ENCODE data around the gene ELOVL5. TPM values are rescaled to one million over a fixed set of nuclear protein-coding genes. Genes with fewer than 3 reads are reported as not detected.

Gene ELOVL5
- total RNA-seq, 1 donor from 2014 or later = 67.1 TPM

- no peak overlapping the region for H3K4me3 Mint-ChIP-seq (ENCODE audit: low read depth)
- H3K27ac Mint-ChIP-seq = no peak overlapping the region
- H3K9me3 Mint-ChIP-seq (ENCODE audit: low read depth) = no peaks in the 10 kb centered on the region
- peaks cover 4% of the 10 kb centered on the region for H3K4me1 Mint-ChIP-seq (ENCODE audit: low read depth)
- no peaks in the 10 kb centered on the region for H3K27me3 Mint-ChIP-seq
- H3K36me3 Mint-ChIP-seq (ENCODE audit: insufficient read depth) = no peaks in the 10 kb centered on the region
- no peak for DNase-seq (ENCODE audit: low spot score, unreplicated experiment)
- TF ChIP-seq, protein P1, sequence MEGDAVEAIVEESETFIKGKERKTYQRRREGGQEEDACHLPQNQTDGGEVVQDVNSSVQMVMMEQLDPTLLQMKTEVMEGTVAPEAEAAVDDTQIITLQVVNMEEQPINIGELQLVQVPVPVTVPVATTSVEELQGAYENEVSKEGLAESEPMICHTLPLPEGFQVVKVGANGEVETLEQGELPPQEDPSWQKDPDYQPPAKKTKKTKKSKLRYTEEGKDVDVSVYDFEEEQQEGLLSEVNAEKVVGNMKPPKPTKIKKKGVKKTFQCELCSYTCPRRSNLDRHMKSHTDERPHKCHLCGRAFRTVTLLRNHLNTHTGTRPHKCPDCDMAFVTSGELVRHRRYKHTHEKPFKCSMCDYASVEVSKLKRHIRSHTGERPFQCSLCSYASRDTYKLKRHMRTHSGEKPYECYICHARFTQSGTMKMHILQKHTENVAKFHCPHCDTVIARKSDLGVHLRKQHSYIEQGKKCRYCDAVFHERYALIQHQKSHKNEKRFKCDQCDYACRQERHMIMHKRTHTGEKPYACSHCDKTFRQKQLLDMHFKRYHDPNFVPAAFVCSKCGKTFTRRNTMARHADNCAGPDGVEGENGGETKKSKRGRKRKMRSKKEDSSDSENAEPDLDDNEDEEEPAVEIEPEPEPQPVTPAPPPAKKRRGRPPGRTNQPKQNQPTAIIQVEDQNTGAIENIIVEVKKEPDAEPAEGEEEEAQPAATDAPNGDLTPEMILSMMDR (IDR thresholded peaks at IDR 0.05; ENCODE audit: unreplicated experiment) = no peak
Observed at GRCh38 chr6:53313784-53314400, 34.9 kb downstream of the ELOVL5 start.

GRCh38 chr6:53312355-53312754, 36.4 kb downstream of the ELOVL5 start:
- Mint-ChIP-seq H3K27ac (no peak overlapping the region), H3K27me3 (no peaks in the 10 kb centered on the region), H3K36me3 (ENCODE audit: insufficient read depth) (no peaks in the 10 kb centered on the region), H3K9me3 (ENCODE audit: low read depth) (no peaks in the 10 kb centered on the region), H3K4me3 (ENCODE audit: low read depth) (no peak overlapping the region), H3K4me1 (ENCODE audit: low read depth) (peaks cover 5% of the 10 kb centered on the region)
- DNase-seq (ENCODE audit: low spot score, unreplicated experiment) = no peak
- TF ChIP-seq, protein P1 (IDR thresholded peaks at IDR 0.05; ENCODE audit: unreplicated experiment) = no peak

DNA sequence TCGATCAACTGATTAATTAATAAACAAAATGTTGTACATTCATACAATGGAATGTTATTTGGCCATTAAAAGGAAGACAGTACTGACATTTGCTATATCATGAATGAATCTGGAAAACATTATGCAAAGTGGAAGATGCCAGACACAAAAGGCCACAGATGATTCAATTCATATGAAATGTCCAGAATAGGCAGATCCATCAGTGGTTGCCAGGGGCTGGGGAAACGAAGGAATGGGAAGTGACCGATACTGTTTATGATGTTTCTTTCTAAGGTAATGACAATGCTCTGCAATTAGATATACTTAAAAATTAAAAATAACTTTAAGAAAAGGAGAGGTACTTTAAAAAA, 37.2 kb downstream of the ELOVL5 start:
- Mint-ChIP-seq H3K36me3 (ENCODE audit: insufficient read depth) (no peaks in the 10 kb centered on the region), H3K27ac (no peak overlapping the region), H3K9me3 (ENCODE audit: low read depth) (peaks cover 1% of the 10 kb centered on the region), H3K4me1 (ENCODE audit: low read depth) (peaks cover 5% of the 10 kb centered on the region), H3K27me3 (no peaks in the 10 kb centered on the region), H3K4me3 (ENCODE audit: low read depth) (no peak overlapping the region)
- TF ChIP-seq, protein P1 (IDR thresholded peaks at IDR 0.05; ENCODE audit: unreplicated experiment) = no peak
- DNase-seq (ENCODE audit: low spot score, unreplicated experiment) = no peak

- Mint-ChIP-seq H3K36me3 (ENCODE audit: insufficient read depth) (peaks cover 3% of the 10 kb centered on the region), H3K27me3 (no peaks in the 10 kb centered on the region), H3K4me3 (ENCODE audit: low read depth) (no peak overlapping the region), H3K4me1 (ENCODE audit: low read depth) (peaks cover 5% of the 10 kb centered on the region), H3K9me3 (ENCODE audit: low read depth) (peaks cover 4% of the 10 kb centered on the region), H3K27ac (no peak overlapping the region)
- no peak for DNase-seq (ENCODE audit: low spot score, unreplicated experiment)
- TF ChIP-seq, protein P1 (IDR thresholded peaks at IDR 0.05; ENCODE audit: unreplicated experiment) = no peak
Observed at GRCh38 chr6:53310771-53311585, 37.8 kb downstream of the ELOVL5 start.

DNA sequence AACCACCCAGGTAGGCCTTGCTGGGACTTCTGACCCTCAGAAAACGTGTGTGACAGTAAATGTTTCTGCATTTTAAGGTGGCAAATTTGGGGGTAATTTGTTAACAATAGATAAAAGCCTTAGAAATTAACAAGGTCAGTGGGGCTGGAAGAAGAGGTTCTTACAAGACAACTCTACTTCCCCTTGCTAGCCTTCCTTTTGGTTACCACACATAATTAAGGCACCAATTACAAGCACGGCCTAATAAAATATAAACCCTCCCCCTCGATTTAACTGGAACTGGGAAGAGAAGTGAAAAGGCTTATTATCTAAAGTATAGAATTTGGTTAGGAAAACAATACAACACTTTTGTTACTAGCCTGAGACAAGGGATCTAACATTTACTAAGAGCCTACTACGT, 38.8 kb downstream of the ELOVL5 start:
- Mint-ChIP-seq H3K4me3 (ENCODE audit: low read depth) (no peak overlapping the region), H3K9me3 (ENCODE audit: low read depth) (peaks cover 4% of the 10 kb centered on the region), H3K4me1 (ENCODE audit: low read depth) (peaks cover 5% of the 10 kb centered on the region), H3K36me3 (ENCODE audit: insufficient read depth) (peaks cover 3% of the 10 kb centered on the region), H3K27me3 (no peaks in the 10 kb centered on the region), H3K27ac (no peak overlapping the region)
- TF ChIP-seq, protein P1 (IDR thresholded peaks at IDR 0.05; ENCODE audit: unreplicated experiment) = no peak
- DNase-seq (ENCODE audit: low spot score, unreplicated experiment) = no peak
